GM23248 (cell line): ENCODE data around the gene NSMF.

Experiments
- EZH2 ChIP-seq: fragments of 200-600 bp; sonication (generic); IDR thresholded peaks from 2 replicates; pipeline ENCODE4 v1.6.1; 2018; ENCODE audit warnings: antibody characterized with exemption, mild to moderate bottlenecking; ENCODE audit not compliant: insufficient read depth, poor library complexity, severe bottlenecking
- EZH2phosphoT487 ChIP-seq: fragments of 200-600 bp; sonication (generic); IDR thresholded peaks from 2 replicates; pipeline ENCODE4 v1.6.1; 2018; ENCODE audit warnings: antibody characterized with exemption, moderate library complexity, mild to moderate bottlenecking, low read depth; ENCODE audit not compliant: insufficient read depth

DNA sequence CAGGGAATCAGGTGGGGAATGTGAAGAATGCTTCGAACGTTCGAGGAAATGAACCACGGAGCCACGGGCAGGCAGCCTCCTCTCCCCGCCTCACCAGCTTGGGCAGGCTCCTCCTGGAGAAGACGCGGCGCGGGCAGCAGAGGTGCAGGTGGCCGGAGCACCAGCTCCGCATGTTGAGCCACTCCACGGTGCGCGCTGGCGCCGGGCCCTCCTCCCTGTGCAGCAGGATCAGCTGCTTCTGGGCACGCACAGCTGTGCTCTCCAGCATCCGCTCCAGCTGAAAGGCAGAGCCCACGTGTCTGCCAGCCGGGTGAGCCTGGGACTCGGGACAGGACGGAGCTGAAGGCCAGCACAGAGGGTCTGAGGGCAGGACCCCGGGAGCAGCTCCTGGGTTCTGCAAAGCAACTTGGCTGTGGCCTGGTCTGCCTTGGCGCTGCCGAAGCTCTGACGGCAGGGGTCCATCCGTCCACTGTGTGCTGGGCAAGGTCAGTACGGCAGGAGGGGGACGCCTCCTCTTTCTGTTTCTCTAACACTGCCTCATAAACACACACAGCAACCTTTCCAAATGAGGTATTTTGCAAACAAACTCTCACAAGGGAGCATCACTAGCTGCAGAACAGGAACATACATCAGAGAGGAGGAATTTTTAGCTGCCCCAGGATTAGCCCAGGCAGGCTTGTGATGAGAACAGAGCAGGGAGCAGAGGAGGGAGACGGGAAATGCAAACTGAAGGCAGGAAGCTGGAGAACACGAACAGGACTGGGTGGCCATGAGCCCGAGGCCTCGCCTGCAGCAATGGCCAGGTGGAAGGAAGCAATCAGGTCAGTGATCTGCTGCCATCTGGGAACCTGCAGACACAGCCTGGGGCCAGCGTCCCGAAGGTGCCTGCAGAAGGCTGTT lies 20.1 kb upstream of the NSMF start:
- TF ChIP-seq EZH2phosphoT487 = no peak
- no peak for TF ChIP-seq EZH2
